Measurements from ENCODE around the gene IQSEC3.
"Not testable (repeated sequence)": the region's sequence is repeated elsewhere in the genome, so short reads cannot be mapped to it uniquely, and the experiment has no call there.

The IQSEC3 gene

DNA sequence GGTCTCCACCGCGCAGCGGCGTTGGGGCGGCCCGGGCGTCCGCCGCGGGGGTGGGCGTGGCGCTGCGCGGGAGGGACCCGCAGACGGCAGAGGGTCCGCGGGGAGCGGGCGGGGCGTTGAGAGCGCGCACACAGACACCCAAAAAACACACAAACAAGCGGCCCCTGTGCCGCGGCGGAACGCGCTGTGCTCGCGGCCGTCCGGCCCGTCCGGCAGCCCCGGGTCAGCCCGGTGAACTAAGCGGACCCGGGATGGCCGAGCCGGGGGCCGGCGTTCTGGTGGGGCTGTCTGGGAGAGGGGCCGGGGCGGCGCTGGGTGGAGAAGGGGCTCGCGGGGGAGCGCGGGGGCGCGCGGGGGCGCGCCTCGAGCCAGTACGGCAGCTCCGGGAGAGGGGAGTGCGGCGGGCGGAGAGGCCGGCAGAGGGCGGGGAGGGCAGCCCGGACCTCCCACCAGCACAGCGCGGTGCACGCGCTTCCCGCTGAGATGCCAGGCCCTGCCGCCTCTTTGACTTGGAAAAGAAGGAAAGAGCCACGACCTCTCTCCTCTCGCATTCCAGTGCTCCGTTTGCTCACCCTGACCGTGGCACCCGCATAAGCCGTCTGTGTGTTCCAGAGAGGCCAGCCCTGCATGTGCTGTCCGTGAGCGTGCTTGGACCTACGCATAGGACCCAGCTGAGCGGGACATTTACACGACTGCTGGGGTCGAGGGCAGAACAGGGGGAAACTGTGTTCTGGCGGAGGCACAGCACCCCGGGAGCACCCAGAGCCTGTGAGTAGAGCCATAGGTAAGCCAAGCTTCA is 137.1 kb downstream of the IQSEC3 start:
- DNase-seq = no peak

DNA sequence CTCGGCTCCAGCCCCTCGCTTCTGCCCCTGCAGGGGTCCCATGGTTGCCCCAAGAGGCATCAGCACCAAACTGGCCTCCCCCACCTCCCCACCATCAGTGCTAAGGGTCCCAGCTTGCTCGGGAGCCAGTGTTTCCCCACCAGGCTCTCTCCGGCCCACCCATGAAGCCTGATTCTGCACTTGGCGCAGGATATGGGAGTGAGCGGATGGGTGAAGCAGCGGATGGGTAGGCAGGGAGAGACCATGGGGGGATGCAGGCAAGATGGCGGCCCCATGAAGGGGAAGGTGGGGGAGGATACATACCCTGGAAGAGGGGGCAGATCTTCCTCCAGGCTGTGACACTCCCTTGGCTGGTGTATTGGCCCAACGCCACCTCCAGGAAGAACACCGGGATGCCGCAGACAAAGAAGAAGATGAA is 137.7 kb downstream of the IQSEC3 start:
- DNase-seq = no peak

DNA sequence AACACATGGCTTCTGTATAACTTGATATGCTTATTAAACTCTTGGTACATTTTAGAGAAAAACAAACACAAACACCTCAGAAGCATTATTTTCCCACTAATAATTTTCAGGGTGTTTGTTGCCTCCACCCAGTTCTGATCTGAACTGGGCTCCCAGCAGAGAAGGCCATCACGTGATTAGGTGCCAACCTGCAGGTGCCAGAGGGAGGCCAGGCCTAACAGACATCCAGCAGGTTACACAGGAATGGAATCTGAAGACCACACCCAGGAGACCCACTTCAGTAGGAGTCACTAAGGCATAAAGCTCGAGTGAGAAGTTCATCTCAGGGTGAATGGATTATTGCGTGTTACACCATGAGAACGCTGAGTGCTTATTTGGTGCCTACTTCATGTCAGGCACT is 138.5 kb downstream of the IQSEC3 start:
- no peak for DNase-seq

DNA sequence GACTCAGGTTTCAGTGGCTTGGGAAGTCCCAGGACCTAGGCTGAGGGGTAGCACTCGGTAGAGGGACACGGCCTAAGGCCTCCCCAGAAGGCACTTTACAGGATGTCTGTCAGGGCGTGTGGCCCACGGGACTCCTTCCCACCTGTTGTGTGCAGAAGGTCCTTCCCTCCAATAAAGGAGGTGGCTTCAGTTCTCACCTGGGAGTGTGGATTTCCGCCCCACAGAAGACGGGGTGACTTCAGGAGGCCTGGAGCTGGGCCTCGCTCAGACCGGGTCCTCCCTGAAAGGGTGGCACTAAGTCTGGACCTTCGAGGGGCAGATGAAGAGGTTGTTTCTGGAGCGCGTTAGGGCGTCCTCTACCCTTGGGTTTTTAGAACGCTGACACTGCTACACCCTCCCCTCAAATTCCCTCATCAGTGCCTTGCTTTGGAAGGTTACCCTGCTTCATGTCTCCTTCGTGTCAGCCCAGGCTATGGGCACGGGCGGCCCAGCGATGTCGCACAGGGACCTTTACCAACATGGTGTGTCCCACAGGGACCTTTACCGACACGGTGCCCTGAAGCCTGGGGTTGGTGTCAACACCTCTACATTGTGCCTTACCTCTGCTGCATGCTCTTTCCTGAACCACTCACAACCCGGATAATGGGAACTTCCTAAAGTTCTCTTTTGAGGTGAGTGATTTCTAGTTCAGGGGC is 140.3 kb downstream of the IQSEC3 start:
- DNase-seq = no peak

DNA sequence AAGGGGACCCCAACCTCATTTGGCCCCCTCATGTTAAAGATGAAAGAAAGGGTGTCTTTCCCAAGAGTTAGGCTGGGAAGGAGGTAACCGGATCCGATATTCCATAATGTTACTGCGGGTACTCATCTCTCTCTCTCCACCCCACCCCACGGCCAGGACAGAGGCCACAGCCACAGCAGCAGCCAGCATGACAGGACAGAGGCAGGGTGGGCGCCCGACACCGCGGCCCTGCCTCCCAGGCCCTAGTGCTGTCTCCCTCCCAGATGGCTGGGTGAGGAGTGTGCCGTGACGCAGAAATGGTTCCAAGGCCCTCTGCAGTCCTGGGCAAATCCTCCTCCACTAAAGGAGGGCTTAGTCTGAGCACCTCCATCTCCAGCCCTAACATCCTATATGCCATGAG is 141.2 kb downstream of the IQSEC3 start:
- no peak for DNase-seq

DNA sequence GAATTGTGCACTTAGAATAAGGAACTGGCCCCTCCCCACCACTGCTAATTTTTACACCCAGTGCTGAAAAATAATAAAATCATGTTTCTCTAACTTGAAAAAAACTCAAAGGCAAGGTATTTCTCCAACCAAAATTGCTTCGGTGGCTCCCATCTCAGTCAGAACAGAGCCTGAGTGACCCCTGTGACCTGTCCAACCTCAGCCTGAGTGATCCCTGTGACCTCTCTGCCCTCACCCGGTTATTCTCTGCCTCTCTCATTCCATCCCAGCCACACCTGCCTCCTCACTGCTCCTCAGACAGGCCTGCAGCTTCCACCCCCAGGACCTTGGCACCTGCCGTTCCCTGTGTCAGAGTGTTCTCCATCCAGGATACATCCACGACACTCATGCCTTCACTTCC is 142.2 kb downstream of the IQSEC3 start:
- DNase-seq = no peak

DNA sequence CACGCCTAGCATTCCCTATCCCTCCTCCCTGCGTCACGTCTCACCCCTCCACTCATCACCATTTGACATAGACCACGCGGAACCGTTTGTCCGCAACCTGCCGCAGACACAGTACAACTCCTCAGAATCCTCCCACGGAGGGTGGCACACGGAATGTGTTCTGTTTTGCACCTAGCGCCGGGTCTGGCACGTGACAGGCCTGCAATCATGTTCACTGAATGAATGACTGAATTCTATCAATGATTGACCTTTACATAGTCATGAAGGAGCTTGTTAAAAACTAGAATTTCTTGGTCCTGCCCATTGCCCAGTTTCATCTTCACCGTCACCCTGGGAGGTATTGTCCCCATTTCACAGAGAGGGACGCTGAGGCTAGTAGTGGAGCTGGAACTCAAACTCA is 142.7 kb downstream of the IQSEC3 start:
- no peak for DNase-seq

DNA sequence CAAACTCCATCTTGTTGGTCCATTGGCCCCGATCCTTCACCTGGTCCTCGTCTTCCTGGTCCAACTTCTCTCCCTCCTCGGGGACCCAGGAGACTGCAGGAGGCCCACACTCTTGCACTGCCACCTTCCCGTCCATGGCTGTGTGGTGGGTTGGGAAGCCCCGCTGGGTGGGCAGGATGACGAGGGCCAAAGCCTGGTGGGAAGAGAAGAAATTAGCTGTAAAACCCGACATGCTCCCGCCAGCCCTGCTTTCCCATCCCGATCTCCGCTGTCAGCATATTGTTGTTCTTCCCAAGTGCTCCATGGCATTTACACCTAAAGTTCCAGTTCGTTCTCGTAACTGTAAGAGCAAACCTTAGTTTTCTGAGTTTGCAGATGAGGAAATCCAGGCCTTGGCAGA is 143.3 kb downstream of the IQSEC3 start:
- no peak for DNase-seq

DNA sequence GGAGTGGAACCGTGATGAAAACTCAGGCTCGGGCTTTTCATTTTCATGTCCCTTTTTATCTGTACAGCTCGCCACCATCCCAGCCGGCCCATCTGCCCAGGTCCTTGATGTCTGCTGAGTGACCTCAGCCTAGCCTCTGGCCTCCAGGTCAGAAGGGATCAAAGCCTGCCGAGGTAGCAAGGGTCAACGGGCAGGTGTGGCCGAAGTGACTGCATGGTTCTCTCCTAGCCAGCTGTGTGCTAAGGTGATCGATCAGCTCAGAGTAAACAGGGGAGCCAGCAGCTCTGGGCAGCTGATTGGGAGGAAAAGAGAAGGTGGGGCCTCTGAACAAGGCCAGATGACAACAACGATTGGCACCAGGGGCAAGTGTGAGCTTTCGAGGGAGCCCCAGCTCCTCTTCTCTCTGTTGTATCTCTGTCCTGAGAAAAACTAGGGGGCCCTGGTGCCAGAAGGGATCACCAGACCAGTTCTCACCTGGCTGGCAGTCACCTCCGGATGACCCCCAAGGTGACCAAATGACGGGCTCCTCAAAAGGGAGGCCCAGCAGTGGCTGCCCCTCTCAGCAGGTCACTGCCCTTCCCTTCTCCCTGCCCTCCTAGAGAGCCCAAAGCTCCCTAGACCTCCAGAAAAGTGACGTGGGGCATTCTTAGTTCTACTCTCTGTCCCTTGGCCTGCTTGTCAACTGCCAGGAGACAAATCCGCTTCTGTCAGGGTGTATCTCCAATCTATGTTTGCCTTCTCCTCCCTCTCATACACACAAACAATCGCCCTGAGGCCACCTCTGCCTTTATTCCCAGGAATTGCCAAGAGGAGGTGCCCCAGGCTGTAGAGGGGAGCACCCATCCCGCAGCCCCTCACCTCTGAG is 143.9 kb downstream of the IQSEC3 start:
- DNase-seq = no peak

DNA sequence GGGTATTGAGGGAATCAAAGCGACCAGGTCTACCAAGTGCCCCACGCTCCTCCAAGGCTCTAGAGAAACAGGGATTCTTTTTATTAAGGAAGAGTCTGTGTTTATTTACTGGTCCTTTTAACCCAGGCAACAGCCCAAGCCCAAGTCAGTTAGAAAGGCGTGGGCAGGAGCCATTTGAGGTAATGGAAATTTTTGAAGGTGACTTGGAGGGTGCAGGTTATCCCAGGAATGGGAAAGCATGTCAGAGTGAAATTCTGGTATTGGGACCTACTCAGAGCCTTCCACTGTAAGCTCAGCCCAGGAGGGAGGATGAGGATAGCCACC is 144.5 kb downstream of the IQSEC3 start:
- no peak for DNase-seq

DNA sequence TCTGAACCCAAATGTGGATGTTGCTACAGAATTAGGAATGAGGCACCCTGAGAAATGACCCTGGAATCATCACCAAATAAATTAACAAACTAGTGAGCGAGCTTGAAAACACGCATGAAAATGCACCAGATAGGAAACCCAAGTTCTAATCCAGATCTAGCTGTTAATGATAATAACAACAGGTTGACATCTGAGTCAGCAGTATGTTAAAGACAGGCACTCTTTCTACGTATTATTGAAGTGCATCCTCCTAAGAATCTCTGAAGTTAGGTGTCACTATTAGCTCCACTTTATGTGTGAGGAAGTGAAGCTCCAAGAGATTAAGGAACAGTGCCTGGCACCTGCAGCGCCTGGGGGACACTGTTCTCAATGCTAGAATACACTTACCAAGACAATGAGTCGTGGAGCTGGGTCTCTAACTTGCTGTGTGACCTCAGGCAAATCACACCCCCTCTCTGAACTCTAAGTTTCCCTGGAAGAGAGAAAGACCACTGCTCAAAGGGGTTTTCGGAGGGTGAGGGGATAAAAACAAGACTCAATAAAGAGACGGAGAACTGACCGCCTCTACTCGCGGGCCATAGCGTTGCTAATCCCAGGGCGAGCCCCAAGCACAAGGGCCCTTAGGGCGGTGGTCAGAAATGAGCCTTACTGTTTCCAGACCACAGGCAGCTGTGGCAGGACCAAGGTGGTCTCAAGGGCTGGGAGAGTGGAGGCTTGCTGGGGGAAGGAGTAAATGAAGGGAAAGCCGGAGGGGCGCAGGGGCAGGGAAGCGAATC is 145.3 kb downstream of the IQSEC3 start:
- no peak for DNase-seq

DNA sequence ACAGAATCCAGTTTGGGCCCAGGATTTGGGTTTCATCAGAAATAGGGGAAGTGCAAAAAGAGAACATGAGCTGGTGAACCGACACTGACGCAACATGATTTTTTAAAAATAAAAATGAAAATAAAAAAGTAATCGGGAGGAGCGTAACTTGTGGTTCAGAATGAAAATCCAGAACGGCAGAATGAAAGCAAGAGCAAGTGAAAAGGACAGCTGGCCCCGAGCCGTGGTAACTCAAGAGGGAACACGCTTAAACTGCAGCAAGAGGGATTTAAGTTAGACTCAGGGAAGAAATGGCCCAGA is 145.8 kb downstream of the IQSEC3 start:
- no peak for DNase-seq

DNA sequence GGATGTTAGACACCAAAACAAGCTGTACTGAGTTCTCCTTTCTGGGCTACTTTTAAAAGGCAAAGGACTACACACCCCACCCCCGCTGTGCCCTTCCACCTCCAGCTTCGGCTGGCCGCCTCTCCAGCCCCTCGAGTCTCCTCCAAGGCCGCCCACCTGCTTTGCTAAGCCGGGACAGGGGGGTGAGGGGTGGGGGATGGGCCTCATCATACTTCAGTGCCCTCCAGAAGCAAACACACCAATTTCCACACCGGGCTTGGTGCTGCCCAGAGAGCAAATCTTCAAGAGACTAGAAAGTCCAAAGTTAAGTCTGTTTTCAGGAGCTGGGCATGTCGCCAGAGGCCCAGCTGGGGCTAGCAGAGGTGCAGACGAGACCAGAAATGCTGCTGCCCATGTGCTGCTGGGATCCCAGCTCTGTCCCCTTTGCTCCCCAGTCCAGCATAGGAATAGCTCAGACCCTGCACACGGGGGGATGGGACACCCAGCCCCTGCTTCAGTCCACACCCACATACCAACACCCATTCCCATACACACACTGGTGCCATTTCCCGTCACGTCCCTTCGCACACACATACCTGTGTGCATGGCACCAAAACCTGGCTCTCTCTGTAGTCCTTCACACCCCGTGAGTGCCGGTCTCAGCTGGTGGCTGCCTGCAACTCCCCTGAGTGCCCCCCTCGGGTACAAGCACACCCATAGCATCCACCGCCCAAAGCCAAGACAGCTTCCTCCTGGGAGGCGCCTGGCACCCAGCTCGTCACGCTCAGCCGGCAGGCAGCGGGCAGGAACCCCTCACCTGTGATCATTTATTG is 146.4 kb downstream of the IQSEC3 start:
- DNase-seq = no peak

DNA sequence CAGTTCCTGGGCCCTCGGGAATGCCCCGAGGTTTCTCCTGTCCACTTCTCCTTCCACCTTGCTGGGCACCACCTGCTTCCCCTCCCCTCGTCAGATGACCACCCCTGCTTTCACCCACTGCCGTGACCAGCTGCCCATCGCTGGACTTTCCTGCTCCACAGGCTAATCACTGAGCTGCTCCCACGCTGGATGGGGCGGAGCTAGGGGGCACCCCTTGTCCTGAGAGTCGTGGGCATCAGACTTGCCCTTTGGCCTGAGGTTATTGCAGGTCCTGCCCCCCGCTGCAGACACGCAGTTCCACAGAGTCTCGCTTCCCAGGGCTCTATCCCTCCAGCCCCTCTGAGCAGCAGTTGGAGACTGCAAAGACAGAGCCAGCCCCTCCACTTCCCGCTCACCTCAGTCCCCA is 147.0 kb downstream of the IQSEC3 start:
- no peak for DNase-seq

DNA sequence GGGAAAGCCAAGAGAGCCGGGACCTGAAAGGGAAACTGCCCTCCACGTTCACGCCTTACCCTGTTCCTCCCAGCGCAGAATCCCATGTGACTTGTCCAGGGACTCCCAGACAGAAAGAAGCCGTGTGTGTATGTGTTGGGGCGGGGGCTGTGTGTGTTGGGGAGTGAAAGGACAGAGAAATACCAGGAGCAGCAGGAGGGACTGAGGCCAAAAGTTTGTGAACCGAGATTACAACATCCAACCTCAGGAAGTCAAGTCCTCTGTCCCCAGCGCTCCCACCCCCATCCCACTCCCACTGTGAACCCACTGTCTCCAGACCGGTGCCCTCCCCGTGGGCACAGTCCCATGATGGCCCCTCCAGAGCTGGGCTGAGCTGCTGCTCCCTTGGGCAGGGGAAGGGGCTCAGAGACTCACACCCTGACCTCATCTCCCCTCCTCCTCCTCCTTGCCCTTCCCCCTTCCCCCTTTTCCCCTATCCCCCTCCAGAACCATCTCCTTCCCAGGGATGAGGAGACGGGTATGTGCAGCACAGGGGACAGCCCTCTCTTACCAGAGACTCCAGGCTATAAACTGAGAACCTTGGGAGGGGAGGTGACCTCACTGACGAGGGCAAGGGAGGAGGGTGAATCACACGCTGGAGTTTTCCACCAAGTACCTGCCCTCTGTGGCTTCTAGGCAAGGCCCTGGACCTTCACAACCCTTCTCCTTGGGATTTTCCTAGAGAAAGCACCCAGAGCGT is 147.6 kb downstream of the IQSEC3 start, which contains the start of gene SLC6A12:
Gene SLC6A12, minus strand, starts transcription at position 155 of the 739 bp plus-strand sequence. CDS start 4,171 bp downstream, outside the sequence.
- DNase-seq = no peak

DNA sequence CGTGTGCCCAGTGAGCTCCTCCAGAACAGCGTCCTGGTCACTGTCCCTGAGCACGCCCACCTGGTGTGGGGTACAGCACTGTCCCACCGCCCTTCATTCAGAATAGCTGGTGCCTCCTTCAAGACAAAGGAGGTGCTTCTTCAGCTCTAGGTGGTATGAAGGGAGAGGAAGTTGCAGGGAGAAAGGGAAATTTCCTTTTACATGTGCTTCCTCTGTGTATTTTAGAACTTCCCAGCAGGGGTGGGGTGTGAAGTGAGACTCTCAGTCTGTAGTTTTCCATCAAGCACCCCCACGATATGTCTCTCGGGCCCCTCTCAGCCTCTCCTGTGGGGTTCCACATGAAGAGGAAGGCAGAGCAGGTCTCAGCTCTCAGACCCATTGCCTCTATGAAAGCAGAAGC is 148.5 kb downstream of the IQSEC3 start:
- no peak for DNase-seq

DNA sequence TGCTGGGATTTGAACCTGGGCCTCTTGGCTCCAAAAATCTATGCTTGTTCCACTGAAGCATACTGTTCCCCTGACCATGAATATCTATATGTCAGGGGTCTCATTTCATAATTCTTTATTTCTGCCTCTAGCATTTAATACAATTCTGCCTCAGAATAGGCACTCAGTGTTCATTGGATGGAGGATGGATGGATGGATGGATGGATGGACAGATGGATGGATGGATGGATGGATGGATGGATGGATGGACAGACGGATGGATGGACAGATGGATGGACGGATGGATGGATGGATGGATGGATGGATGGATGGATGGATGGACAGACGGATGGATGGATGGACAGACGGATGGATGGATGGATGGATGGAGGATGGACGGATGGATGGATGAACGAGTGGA is 150.5 kb downstream of the IQSEC3 start:
- not testable (repeated sequence) for DNase-seq

DNA sequence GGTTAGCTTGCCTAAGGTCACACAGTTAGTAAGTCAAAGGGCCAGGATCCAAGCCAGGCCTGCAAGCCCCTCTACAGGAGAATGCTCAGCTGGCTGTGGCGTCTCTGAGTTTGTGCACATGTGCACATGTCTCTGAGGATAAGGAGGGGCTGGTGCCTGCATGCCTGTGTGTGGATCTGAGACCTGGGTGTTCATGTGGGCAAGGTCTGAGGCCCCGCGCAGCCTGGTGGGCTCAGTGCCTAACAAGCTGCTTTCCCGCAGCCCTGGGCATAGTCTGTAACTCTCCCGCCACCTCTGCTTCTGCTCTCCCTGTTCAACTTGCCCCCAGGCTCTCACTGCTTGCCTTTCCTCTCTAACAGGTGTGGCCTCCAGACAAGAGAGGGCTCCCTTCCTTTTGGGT is 151.7 kb downstream of the IQSEC3 start:
- DNase-seq = no peak

DNA sequence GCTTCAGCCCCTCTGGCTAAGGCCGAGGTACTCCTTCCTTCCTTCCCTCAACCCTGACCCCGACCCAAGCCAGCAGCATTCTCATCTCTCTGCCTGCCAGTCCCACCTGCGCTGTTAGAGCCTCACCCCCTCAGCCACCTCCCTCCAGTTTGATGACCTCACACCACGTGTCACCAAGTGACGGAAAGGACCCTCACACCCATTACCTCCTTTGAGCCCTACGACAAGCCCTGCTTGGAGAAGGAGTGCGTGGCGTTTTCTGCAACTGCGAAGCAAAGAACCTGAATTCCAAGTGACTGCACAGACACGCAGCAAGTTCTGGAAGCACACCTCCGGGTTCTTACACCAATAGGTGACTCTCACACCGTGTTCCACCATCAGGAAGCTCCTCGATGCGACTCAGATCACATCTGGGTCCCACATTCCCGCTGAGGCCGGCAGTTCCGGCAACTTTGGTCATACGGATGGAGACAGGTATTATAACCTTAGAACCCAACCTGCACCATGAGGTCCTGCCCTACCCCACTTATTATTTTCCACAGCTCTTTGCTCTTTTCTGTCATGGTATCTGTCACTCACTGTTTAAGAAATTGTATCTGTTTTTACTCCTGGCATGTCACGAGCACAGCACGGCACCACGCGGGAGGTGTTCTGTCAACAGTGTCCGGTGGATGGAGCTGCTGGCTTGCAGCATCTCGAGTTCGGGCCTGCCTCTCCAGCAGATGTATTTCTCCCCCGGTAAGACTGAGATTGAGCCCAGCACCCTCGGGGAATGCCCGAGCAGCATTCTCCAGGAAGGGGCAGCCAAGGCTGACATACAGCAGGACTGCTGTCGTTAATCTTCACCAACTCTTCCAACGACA is 152.4 kb downstream of the IQSEC3 start:
- no peak for DNase-seq

DNA sequence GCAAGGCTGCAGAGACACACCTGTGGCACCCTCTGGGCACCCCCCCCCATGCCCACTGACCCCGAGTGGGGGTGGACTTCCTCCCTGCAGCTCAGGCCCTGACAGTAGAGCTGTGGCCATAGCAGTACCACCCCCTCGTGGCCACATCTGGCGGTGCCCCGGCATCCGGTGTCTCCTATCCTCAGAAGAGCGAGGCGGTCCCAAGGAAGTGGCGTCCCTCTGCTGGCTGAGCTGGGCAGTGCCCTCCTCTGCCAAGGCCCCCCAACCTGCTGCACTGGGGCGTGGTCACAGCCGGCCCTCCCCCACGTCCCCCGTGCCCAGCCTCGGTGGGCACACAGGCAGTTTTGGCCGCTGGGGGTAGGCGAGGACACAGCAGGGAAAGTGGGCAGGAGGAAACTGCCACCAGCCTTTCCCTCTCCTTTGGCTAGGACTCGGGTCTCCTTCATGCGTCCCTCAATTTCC is 153.4 kb downstream of the IQSEC3 start:
- peak; percentile 6 for DNase-seq

Measured in activated effector memory CD4-positive, alpha-beta T cell treated with Interleukin-2 at 50 U/mL for 16 hours (primary cell).